Left lung (tissue), 10 donors: ENCODE results near the gene B4GALNT2. TPM values are rescaled to one million over a fixed set of nuclear protein-coding genes. Genes with fewer than 3 reads are reported as not detected.
"Not testable (repeated sequence)": the region's sequence is repeated elsewhere in the genome, so short reads cannot be mapped to it uniquely, and the experiment has no call there.

Experiments used
- ATAC-seq: fragments of 200-7000 bp; cut with Tn5 transposase; one replicate; pipeline ENCODE4 v1.9.1; 2020; ENCODE audit warnings: moderate library complexity
- DNase-seq, 4 donors: peaks; one replicate each; pipeline ENCODE4 v3.0.0-alpha.2; 2013 to 2020
- H3K27ac ChIP-seq, 2 donors: fragments of 200-600 bp; sonication (generic) in 1 of 2; one replicate each; pipeline versions ENCODE4 v1.5.0 to v1.8.0; 2020 to 2021
- H3K27me3 ChIP-seq, 2 donors: fragments of 200-600 bp; sonication (generic) in 1 of 2; one replicate each; pipeline versions ENCODE4 v1.5.0 to v1.8.0; 2020 to 2021
- H3K36me3 ChIP-seq, 2 donors: fragments of 200-600 bp; sonication (generic) in 1 of 2; one replicate each; pipeline versions ENCODE4 v1.5.0 to v1.8.0; 2020 to 2021
- H3K4me1 ChIP-seq, 2 donors: fragments of 200-600 bp; one replicate each; pipeline ENCODE4 v1.8.0; 2021
- H3K4me3 ChIP-seq, 2 donors: fragments of 200-600 bp; sonication (generic) in 1 of 2; one replicate each; pipeline versions ENCODE4 v1.5.0 to v1.8.0; 2020 to 2021; ENCODE audit warnings: mild to moderate bottlenecking in 1 of 2
- H3K9me3 ChIP-seq, 2 donors: fragments of 200-600 bp; sonication (generic) in 1 of 2; one replicate each; pipeline versions ENCODE4 v1.5.0 to v1.8.0; 2020 to 2021
- CTCF ChIP-seq, 2 donors: fragments of 200-600 bp; sonication (generic) in 1 of 2; IDR thresholded peaks; one replicate each; pipeline versions ENCODE4 v1.5.0 to v1.8.0; 2021; ENCODE audit warnings: antibody characterized with exemption in 2 of 2
- intact Hi-C, 2 donors: fragments of 100-400 bp; cut with DNase I; formaldehyde crosslinking; loops; one replicate each; pipeline versions ENCODE4 v1.11.2 to v1.14.2; 2022
- polyA plus RNA-seq, 6 donors: library from polyadenylated mRNA; unstranded; fragments of 120-200 nt; gene quantifications; one replicate each; pipeline ENCODE4 v1.2.1, GENCODE V29; 2013; ENCODE audit not compliant: insufficient read length in 6 of 6
- total RNA-seq, 2 donors: library from RNA; stranded (reverse); fragmentation: NEBNext Ultra II Directional; extraction: Animal tissue kit (Norgen Biotek cat#: 25700); gene quantifications; one replicate each; pipeline ENCODE4 v1.2.1, GENCODE V29; 2021
- donor health status: DM: no; HTN: yes; CAD: no.
- donor health status: DM: no; HTN: no; CAD: no.

B4GALNT2 gene
- total and polyA plus RNA-seq, 8 donors, result 0.16 to 0.87 (median 0.58) TPM

GRCh38 chr17:49130891-49131290 lies 1.7 kb upstream of the B4GALNT2 start:
- ATAC-seq (no peak), DNase-seq (no peak)
- intact Hi-C loops, result no loop called here
- H3K27me3 ChIP-seq, result peaks cover 34 to 70% of the 10 kb centered on the region in 2 donors
- H3K9me3 ChIP-seq, result no peaks in the 10 kb centered on the region
- H3K4me1 ChIP-seq, result peaks cover 3 to 8% of the 10 kb centered on the region in 2 donors
- H3K4me3 ChIP-seq, result no peak overlapping the region
- no peaks in the 10 kb centered on the region for H3K36me3 ChIP-seq
- no peak overlapping the region for H3K27ac ChIP-seq
- no peak for TF ChIP-seq CTCF (IDR thresholded peaks at IDR 0.05)

GRCh38 chr17:49132317-49132698 lies 261 bp upstream of the B4GALNT2 start:
- peak; percentile 39 for ATAC-seq
- Histone ChIP-seq H3K27ac (no peak overlapping the region), H3K4me3 (peak overlapping the region in 1 of 2 donors; percentile 21), H3K9me3 (no peaks in the 10 kb centered on the region), H3K4me1 (peaks cover 3 to 8% of the 10 kb centered on the region in 2 donors), H3K27me3 (peaks cover 34 to 75% of the 10 kb centered on the region in 2 donors), H3K36me3 (no peaks in the 10 kb centered on the region)
- intact Hi-C loops, result no loop called here
- TF ChIP-seq CTCF (IDR thresholded peaks at IDR 0.05), result no peak
- no peak for DNase-seq

GRCh38 chr17:49136335-49136734 lies 3.8 kb downstream of the B4GALNT2 start:
- no peak for ATAC-seq
- peaks cover 3 to 8% of the 10 kb centered on the region in 2 donors for H3K4me1 ChIP-seq
- H3K9me3 ChIP-seq, result no peaks in the 10 kb centered on the region
- peaks cover 31 to 70% of the 10 kb centered on the region in 2 donors for H3K27me3 ChIP-seq
- intact Hi-C loops, result no loop called here
- H3K27ac ChIP-seq, result no peak overlapping the region
- H3K36me3 ChIP-seq, result no peaks in the 10 kb centered on the region
- TF ChIP-seq CTCF (IDR thresholded peaks at IDR 0.05), result no peak
- DNase-seq, result no peak
- H3K4me3 ChIP-seq, result no peak overlapping the region

- H3K4me3 ChIP-seq, intact Hi-C loops, H3K27ac ChIP-seq, H3K4me1 ChIP-seq, DNase-seq, H3K9me3 ChIP-seq, ATAC-seq, H3K36me3 ChIP-seq: not testable (repeated sequence)
- peaks cover 0 to 60% of the 10 kb centered on the region in 2 donors for H3K27me3 ChIP-seq
Measured at GRCh38 chr17:49145654-49146053, 13.1 kb downstream of the B4GALNT2 start.

- peaks cover 0 to 57% of the 10 kb centered on the region in 2 donors for H3K27me3 ChIP-seq
- intact Hi-C loops, result no loop called here
- no peak for ATAC-seq
- H3K4me1 ChIP-seq, result no peaks in the 10 kb centered on the region
- no peaks in the 10 kb centered on the region for H3K36me3 ChIP-seq
- no peak overlapping the region for H3K27ac ChIP-seq
- H3K9me3 ChIP-seq, result no peaks in the 10 kb centered on the region
- no peak for DNase-seq
- TF ChIP-seq CTCF (IDR thresholded peaks at IDR 0.05), result no peak
- no peak overlapping the region for H3K4me3 ChIP-seq
Measured at GRCh38 chr17:49146620-49147306, 14.2 kb downstream of the B4GALNT2 start.

GRCh38 chr17:49148171-49148570 lies 15.6 kb downstream of the B4GALNT2 start:
- peaks cover 0 to 58% of the 10 kb centered on the region in 2 donors for H3K27me3 ChIP-seq
- no peak for ATAC-seq
- intact Hi-C loops, result no loop called here

More at GRCh38 chr17:49148171-49148570, 15.6 kb downstream of the B4GALNT2 start:
- H3K4me3 ChIP-seq, result no peak overlapping the region
- no peak overlapping the region for H3K27ac ChIP-seq
- no peak for TF ChIP-seq CTCF (IDR thresholded peaks at IDR 0.05)
- H3K9me3 ChIP-seq, result no peaks in the 10 kb centered on the region
- H3K4me1 ChIP-seq, result no peaks in the 10 kb centered on the region
- H3K36me3 ChIP-seq, result no peaks in the 10 kb centered on the region
- DNase-seq, result no peak
